NCI-H2227 treated with DMSO at 0.1 percent for 48 hours (cell line): ENCODE data around the gene ZSCAN30.

Experiments
- DNase-seq: peaks from one replicate; lab custom pipeline; 2025; lab: John Stamatoyannopoulos, UW

The ZSCAN30 gene

GRCh38 chr18:35290094-35290735 is at the start of gene ZSCAN30:
Gene ZSCAN30 (minus strand): TSS chr18:35290229. CDS start chr18:35264352, 25,877 bp downstream.
- DNase-seq = peak; percentile 89

- DNase-seq = no peak
Measured at GRCh38 chr18:35337286-35337685, 47.3 kb upstream of the ZSCAN30 start.

GRCh38 chr18:35335866-35336265 is 45.8 kb upstream of the ZSCAN30 start:
- DNase-seq = no peak

GRCh38 chr18:35334821-35335220 is 44.8 kb upstream of the ZSCAN30 start:
- no peak for DNase-seq

GRCh38 chr18:35334212-35334611 is 44.2 kb upstream of the ZSCAN30 start:
- no peak for DNase-seq

GRCh38 chr18:35331367-35332087 is 41.5 kb upstream of the ZSCAN30 start:
- DNase-seq = no peak

GRCh38 chr18:35328868-35329267 is 38.8 kb upstream of the ZSCAN30 start:
- no peak for DNase-seq

GRCh38 chr18:35326695-35327387 is 36.8 kb upstream of the ZSCAN30 start:
- no peak for DNase-seq

GRCh38 chr18:35324926-35325655 is 35.1 kb upstream of the ZSCAN30 start:
- no peak for DNase-seq

- DNase-seq = no peak
Measured at GRCh38 chr18:35322486-35323458, 32.7 kb upstream of the ZSCAN30 start.

GRCh38 chr18:35311496-35311895 is 21.5 kb upstream of the ZSCAN30 start:
- no peak for DNase-seq

- DNase-seq = no peak
Measured at GRCh38 chr18:35306588-35307250, 16.7 kb upstream of the ZSCAN30 start.

GRCh38 chr18:35303610-35304009 is 13.6 kb upstream of the ZSCAN30 start:
- DNase-seq = no peak

GRCh38 chr18:35296060-35296459 is 6.0 kb upstream of the ZSCAN30 start:
- DNase-seq = no peak

GRCh38 chr18:35291166-35291565 is 1.1 kb upstream of the ZSCAN30 start:
- no peak for DNase-seq

- DNase-seq = peak; percentile 63
Measured at GRCh38 chr18:35289727-35290093, 319 bp downstream of the ZSCAN30 start.

GRCh38 chr18:35289293-35289692 is 736 bp downstream of the ZSCAN30 start:
- DNase-seq = no peak

- DNase-seq = no peak
Measured at GRCh38 chr18:35284841-35285240, 5.2 kb downstream of the ZSCAN30 start.

- no peak for DNase-seq
Measured at GRCh38 chr18:35283923-35284794, 5.9 kb downstream of the ZSCAN30 start.

GRCh38 chr18:35282353-35282752 is 7.7 kb downstream of the ZSCAN30 start:
- DNase-seq = no peak
